Lower leg skin (tissue), 3 donors: ENCODE data around the gene GLRX3.

Source experiments
- CTCF ChIP-seq, 3 donors: fragments of 450-650 bp; IDR thresholded peaks; one replicate each; pipeline ENCODE4 v1.5.1; 2016; ENCODE audit warnings: antibody characterized with exemption in 3 of 3, mild to moderate bottlenecking in 3 of 3, moderate library complexity in 2 of 3
- POLR2A ChIP-seq, 2 donors: fragments of 450-650 bp; IDR thresholded peaks; one replicate each; pipeline ENCODE4 v1.6.1; 2016 to 2017; ENCODE audit warnings: antibody characterized with exemption in 2 of 2, mild to moderate bottlenecking in 1 of 2, moderate library complexity in 1 of 2

DNA sequence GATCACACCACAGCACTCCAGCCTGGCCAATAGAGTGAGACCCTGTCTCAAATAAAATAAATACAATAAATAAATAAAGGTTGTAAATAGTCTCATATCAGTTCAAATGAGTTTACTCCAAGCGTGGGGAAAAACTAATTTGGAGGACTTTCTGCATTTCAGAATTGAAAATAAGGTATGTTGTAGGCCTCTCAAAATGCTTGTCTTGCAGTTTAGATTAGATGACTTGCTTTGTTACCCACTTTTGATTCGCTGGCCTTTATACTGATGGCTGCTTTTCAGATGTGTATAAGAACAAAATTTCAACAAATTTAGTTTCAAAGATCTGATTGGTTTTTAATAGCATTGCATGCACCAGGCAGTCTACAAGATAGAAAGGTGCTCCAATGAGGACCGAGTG lies 23.4 kb upstream of the GLRX3 start:
- TF ChIP-seq POLR2A (IDR thresholded peaks at IDR 0.05) (no peak), CTCF (IDR thresholded peaks at IDR 0.05) (no peak)
